Liver (tissue), 3 donors: ENCODE measurements around the gene ANKRD53.

Source experiments
- GABPA ChIP-seq, 2 donors: IDR thresholded peaks in 1 of 2; conservative IDR thresholded peaks in 1 of 2; 2 replicates each; pipeline ENCODE4 v1.6.1; 2016; ENCODE audit warnings: antibody characterized with exemption in 2 of 2, mild to moderate bottlenecking in 1 of 2, moderate library complexity in 1 of 2
- RAD21 ChIP-seq, 2 donors: IDR thresholded peaks; 2 replicates each; pipeline ENCODE4 v1.6.1; 2016; ENCODE audit warnings: antibody characterized with exemption in 2 of 2, mild to moderate bottlenecking in 2 of 2
- TF ChIP-seq, protein P1 (sequence below): IDR thresholded peaks from 2 replicates; pipeline ENCODE4 v1.6.1; 2016; ENCODE audit warnings: antibody characterized with exemption
- TF ChIP-seq, protein P2 (sequence below): fragments of 150-350 bp; IDR thresholded peaks from 2 replicates; pipeline ENCODE4 v1.5.1; 2017; ENCODE audit warnings: improper control_type of control experiment, low read depth, low read length; ENCODE audit not compliant: missing input control
- TF ChIP-seq, protein P3 (sequence below): IDR thresholded peaks from 2 replicates; pipeline ENCODE4 v1.6.1; 2016; ENCODE audit warnings: antibody characterized with exemption
- TF ChIP-seq, protein P4 (sequence below): IDR thresholded peaks from 2 replicates; pipeline ENCODE4 v1.6.1; 2016; ENCODE audit warnings: antibody characterized with exemption
- donor health status: healthy.
- donor health status: healthy.

DNA sequence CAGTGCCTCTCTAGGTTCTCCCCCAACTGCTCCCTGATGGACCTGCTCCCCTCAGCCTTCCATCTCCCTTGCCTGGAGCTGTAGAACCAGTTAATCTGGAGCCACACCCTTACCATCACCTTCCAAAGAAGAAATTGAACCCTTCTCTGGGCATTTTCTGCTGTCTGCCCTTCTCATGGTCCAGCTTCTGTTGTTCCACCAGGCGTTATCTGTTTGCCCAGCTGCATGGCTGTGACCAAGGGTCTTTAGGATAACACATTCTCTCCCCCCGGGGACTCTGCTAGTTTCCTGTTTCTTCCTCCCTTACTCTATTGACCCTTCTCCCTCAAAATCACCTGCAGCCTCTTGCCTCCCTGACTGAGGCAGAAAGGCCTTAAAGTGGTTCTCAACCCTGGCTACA is 3.2 kb upstream of the ANKRD53 start:
- TF ChIP-seq RAD21 (IDR thresholded peaks at IDR 0.05) (no peak), GABPA (IDR thresholded peaks at IDR 0.05 in 1 of 2, conservative IDR thresholded peaks at IDR 0.05 in 1 of 2) (no peak)
- TF ChIP-seq, protein P1, sequence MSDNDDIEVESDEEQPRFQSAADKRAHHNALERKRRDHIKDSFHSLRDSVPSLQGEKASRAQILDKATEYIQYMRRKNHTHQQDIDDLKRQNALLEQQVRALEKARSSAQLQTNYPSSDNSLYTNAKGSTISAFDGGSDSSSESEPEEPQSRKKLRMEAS: no peak
- TF ChIP-seq, protein P2, sequence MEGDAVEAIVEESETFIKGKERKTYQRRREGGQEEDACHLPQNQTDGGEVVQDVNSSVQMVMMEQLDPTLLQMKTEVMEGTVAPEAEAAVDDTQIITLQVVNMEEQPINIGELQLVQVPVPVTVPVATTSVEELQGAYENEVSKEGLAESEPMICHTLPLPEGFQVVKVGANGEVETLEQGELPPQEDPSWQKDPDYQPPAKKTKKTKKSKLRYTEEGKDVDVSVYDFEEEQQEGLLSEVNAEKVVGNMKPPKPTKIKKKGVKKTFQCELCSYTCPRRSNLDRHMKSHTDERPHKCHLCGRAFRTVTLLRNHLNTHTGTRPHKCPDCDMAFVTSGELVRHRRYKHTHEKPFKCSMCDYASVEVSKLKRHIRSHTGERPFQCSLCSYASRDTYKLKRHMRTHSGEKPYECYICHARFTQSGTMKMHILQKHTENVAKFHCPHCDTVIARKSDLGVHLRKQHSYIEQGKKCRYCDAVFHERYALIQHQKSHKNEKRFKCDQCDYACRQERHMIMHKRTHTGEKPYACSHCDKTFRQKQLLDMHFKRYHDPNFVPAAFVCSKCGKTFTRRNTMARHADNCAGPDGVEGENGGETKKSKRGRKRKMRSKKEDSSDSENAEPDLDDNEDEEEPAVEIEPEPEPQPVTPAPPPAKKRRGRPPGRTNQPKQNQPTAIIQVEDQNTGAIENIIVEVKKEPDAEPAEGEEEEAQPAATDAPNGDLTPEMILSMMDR: no peak
- TF ChIP-seq, protein P3, sequence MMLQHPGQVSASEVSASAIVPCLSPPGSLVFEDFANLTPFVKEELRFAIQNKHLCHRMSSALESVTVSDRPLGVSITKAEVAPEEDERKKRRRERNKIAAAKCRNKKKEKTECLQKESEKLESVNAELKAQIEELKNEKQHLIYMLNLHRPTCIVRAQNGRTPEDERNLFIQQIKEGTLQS: no peak
- TF ChIP-seq, protein P4, sequence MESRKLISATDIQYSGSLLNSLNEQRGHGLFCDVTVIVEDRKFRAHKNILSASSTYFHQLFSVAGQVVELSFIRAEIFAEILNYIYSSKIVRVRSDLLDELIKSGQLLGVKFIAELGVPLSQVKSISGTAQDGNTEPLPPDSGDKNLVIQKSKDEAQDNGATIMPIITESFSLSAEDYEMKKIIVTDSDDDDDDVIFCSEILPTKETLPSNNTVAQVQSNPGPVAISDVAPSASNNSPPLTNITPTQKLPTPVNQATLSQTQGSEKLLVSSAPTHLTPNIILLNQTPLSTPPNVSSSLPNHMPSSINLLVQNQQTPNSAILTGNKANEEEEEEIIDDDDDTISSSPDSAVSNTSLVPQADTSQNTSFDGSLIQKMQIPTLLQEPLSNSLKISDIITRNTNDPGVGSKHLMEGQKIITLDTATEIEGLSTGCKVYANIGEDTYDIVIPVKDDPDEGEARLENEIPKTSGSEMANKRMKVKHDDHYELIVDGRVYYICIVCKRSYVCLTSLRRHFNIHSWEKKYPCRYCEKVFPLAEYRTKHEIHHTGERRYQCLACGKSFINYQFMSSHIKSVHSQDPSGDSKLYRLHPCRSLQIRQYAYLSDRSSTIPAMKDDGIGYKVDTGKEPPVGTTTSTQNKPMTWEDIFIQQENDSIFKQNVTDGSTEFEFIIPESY: no peak
